ENCODE data around the gene PLXNB1. TPM values are rescaled to one million over a fixed set of nuclear protein-coding genes. Genes with fewer than 3 reads are reported as not detected.
A peak's percentile ranks its signal among the peaks of the same experiment; 100 is the strongest.

The PLXNB1 gene
- total and polyA plus RNA-seq, 2 experiments from 2014 or later, result 49.0 to 144 TPM

DNA sequence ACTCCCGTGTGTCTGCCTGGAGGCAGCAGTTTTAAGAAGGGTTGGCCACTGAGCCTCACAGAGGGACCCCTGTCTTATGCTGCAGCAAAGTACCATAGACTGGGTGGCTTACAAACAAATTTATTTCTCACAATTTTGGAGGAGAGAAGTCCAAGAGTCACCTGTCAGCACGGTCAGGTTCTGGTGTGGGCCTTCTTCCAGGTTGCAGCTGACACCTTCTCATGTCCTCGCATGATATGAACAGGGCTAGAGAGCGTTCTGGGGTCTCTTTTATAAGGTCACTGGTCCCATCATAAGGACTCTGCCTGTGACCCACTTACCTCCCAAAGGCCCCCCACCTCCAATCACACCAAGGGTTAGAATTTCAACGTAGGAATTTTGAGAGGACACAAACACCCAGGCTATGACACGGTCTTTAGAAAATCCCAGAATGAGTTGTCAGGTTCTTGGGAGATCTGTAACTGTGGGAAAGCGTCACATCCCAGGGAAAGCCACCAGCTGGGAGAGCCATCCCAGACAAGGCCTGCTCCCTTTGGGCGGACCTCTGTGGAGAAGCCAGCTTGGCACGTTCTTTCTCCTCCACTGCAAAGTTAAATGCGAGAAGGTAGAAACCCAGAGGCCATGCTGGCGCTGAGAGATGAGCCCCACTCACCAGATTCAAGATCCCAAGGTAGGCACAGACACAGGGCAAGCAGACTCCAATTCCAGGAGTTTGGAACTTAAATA is 58.1 kb downstream of the PLXNB1 start, which contains the start of gene FBXW12:
Gene FBXW12 (plus strand): TSS at position 569 of the 726 bp plus-strand sequence. CDS start 549 bp downstream, outside the sequence.
- Mint-ChIP-seq H3K27me3 (ENCODE audit: insufficient read depth, low read depth, poor library complexity) (peaks cover 3% of the 10 kb centered on the region), H3K27ac (no peak within 1 kb of the TSS), H3K4me3 (no peak within 1 kb of the TSS), H3K9me3 (no peaks in the 10 kb centered on the region; the same call in 2 of the 3 replicates), H3K36me3 (ENCODE audit: low read depth) (no peaks in the 10 kb centered on the region), H3K4me1 (peaks cover 18% of the 10 kb centered on the region)
- no peak within 1 kb of the TSS for H3K27ac ChIP-seq (ENCODE audit: low read depth)
- no peaks in the 10 kb centered on the region for H3F3A ChIP-seq (replicated peaks; ENCODE audit: low read depth)
- no peaks in the 10 kb centered on the region for H3K9me2 ChIP-seq (ENCODE audit: insufficient read depth)
- H3K4me2 ChIP-seq, result no peak within 1 kb of the TSS
- H3K36me3 ChIP-seq (ENCODE audit: insufficient read depth), result no peaks in the 10 kb centered on the region
- no peak for TF ChIP-seq JUNB (IDR thresholded peaks at IDR 0.05; ENCODE audit: unreplicated experiment)
- no peak for TF ChIP-seq CTCF (conservative IDR thresholded peaks at IDR 0.05; ENCODE audit: low read depth in 2 of 2)
- TF ChIP-seq STAT1 (IDR thresholded peaks at IDR 0.05; ENCODE audit: unreplicated experiment), result no peak
- no peak for TF ChIP-seq ZNF331 (CRISPR knock-in tag; IDR thresholded peaks at IDR 0.05; ENCODE audit: low read depth)
- TF ChIP-seq, protein P1, sequence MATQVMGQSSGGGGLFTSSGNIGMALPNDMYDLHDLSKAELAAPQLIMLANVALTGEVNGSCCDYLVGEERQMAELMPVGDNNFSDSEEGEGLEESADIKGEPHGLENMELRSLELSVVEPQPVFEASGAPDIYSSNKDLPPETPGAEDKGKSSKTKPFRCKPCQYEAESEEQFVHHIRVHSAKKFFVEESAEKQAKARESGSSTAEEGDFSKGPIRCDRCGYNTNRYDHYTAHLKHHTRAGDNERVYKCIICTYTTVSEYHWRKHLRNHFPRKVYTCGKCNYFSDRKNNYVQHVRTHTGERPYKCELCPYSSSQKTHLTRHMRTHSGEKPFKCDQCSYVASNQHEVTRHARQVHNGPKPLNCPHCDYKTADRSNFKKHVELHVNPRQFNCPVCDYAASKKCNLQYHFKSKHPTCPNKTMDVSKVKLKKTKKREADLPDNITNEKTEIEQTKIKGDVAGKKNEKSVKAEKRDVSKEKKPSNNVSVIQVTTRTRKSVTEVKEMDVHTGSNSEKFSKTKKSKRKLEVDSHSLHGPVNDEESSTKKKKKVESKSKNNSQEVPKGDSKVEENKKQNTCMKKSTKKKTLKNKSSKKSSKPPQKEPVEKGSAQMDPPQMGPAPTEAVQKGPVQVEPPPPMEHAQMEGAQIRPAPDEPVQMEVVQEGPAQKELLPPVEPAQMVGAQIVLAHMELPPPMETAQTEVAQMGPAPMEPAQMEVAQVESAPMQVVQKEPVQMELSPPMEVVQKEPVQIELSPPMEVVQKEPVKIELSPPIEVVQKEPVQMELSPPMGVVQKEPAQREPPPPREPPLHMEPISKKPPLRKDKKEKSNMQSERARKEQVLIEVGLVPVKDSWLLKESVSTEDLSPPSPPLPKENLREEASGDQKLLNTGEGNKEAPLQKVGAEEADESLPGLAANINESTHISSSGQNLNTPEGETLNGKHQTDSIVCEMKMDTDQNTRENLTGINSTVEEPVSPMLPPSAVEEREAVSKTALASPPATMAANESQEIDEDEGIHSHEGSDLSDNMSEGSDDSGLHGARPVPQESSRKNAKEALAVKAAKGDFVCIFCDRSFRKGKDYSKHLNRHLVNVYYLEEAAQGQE (IDR thresholded peaks at IDR 0.05; ENCODE audit: unreplicated experiment), result no peak
- no peak for TF ChIP-seq ETS1 (IDR thresholded peaks at IDR 0.05)
- no peaks in the 10 kb centered on the region for H4K20me1 ChIP-seq (replicated peaks; ENCODE audit: insufficient read depth)
- H3K4me1 ChIP-seq (ENCODE audit: insufficient read depth), result peaks cover 9% of the 10 kb centered on the region; the same call in 1 of the 2 replicates
- no peaks in the 10 kb centered on the region for H3K27me3 ChIP-seq (ENCODE audit: insufficient read depth)
- no peak within 1 kb of the TSS for H3K4me3 ChIP-seq
- H3K79me2 ChIP-seq (replicated peaks; ENCODE audit: insufficient read depth), result no peaks in the 10 kb centered on the region
- H2AFZ ChIP-seq, result peak within 1 kb of the TSS; percentile 28; the same call in 1 of the 2 replicates
- no peak for DNase-seq (ENCODE audit: low spot score)
- ATAC-seq, result no peak

GRCh38 chr3:48370333-48370713 is 59.6 kb downstream of the PLXNB1 start:
- H4K20me1 ChIP-seq (replicated peaks; ENCODE audit: insufficient read depth), result no peaks in the 10 kb centered on the region
- no peaks in the 10 kb centered on the region for H3K79me2 ChIP-seq (replicated peaks; ENCODE audit: insufficient read depth)
- H3K4me1 Mint-ChIP-seq, result peaks cover 18% of the 10 kb centered on the region
- H3K27me3 Mint-ChIP-seq (ENCODE audit: insufficient read depth, low read depth, poor library complexity), result peaks cover 3% of the 10 kb centered on the region
- no peaks in the 10 kb centered on the region for H3K36me3 ChIP-seq (ENCODE audit: insufficient read depth)
- H3K27me3 ChIP-seq (ENCODE audit: insufficient read depth), result no peaks in the 10 kb centered on the region
- peak overlapping the region; percentile 83 for H2AFZ ChIP-seq
- H3K4me1 ChIP-seq (ENCODE audit: insufficient read depth), result peaks cover 9% of the 10 kb centered on the region; the same call in 1 of the 2 replicates
- no peaks in the 10 kb centered on the region; the same call in 2 of the 3 replicates for H3K9me3 Mint-ChIP-seq
- no peak overlapping the region for H3K27ac Mint-ChIP-seq
- H3K9me2 ChIP-seq (ENCODE audit: insufficient read depth), result no peaks in the 10 kb centered on the region
- H3K4me2 ChIP-seq, result 0 out of 2 replicates have a peak overlapping the region, but pooled peaks have one; percentile 55
- no peak overlapping the region for H3K4me3 ChIP-seq
- ATAC-seq, result peak; percentile 70
- H3K36me3 Mint-ChIP-seq (ENCODE audit: low read depth), result no peaks in the 10 kb centered on the region
- no peak overlapping the region for H3K4me3 Mint-ChIP-seq
- H3K27ac ChIP-seq (ENCODE audit: low read depth), result no peak overlapping the region
- DNase-seq (ENCODE audit: low spot score), result peak; percentile 41
- H3F3A ChIP-seq (replicated peaks; ENCODE audit: low read depth), result no peaks in the 10 kb centered on the region
- TF ChIP-seq NANOG (IDR thresholded peaks at IDR 0.05; ENCODE audit: borderline replicate concordance) (no peak), STAT1 (IDR thresholded peaks at IDR 0.05; ENCODE audit: unreplicated experiment) (no peak), ZNF114 (CRISPR knock-in tag; IDR thresholded peaks at IDR 0.05) (no peak)

Measured in GM23338 (cell line).